ENCODE data around the gene EIPR1.

EIPR1 gene

DNA sequence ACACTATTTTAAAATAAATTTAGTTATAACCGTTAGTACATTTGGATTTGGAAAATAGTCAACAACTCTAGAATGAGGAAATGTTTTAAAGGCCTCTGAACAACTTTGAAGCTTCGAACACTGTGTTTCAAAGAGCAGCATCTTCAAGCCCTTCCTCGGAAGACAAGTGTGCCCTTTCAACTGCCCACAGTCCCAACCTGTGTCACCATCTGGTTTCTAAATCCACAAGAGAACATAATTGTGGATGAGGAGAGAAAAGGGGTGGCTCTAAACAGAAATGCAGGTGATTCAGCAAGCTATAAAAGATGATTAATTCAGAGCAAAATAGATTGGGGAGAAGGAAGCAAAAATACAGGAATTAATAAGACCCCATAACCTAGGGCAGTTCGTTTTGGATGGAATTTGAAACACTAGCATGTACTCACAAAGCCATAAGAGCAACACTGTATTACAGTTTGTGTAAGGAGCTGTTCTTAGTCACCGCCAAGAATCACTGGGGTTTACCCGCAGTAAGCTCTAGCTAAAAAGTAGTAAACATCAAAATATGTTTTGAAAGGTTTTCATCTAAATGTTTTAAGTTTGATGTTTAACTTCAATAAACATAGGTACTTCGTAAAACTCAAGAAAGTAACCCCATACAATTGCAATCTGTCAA, 160.7 kb downstream of the EIPR1 start:
- no peaks in the 10 kb centered on the region for H3K9me3 ChIP-seq (ENCODE audit: control insufficient read depth, low read length)
- H2AFZ ChIP-seq (ENCODE audit: low read depth, low read length): no peak overlapping the region
- no peak overlapping the region for H3K9ac ChIP-seq (ENCODE audit: low read length)
- H3K79me1 ChIP-seq (replicated peaks; ENCODE audit: low read length, poor library complexity, severe bottlenecking): peaks cover 18% of the 10 kb centered on the region
- H3K4me3 ChIP-seq (ENCODE audit: insufficient read depth in 1 of 2, low read depth in 1 of 2, low read length in 2 of 2): no peak overlapping the region
- H2BK120ac ChIP-seq (ENCODE audit: low read depth, low read length): no peak overlapping the region
- no peak overlapping the region for H4K8ac ChIP-seq (ENCODE audit: low read length)
- H3K23ac ChIP-seq (ENCODE audit: low read length in 2 of 2): no peak overlapping the region
- H2AK5ac ChIP-seq (ENCODE audit: low read length, severe bottlenecking): no peak overlapping the region
- no peak for DNase-seq
- peaks cover 0 to 4% of the 10 kb centered on the region in 2 experiments for H3K36me3 ChIP-seq (ENCODE audit: control insufficient read depth in 1 of 2, insufficient read depth in 2 of 2, low read depth in 1 of 2, low read length in 2 of 2)
- WGBS: 86% methylated on average over 6 of the region's 7 CpGs
- no peaks in the 10 kb centered on the region for H3K27me3 ChIP-seq (ENCODE audit: control insufficient read depth in 1 of 2, insufficient read depth in 1 of 2, low read length in 2 of 2)
- H2BK5ac ChIP-seq (ENCODE audit: low read depth, low read length, poor library complexity, severe bottlenecking): no peak overlapping the region
- no peak overlapping the region for H2BK12ac ChIP-seq (ENCODE audit: low read length in 2 of 2)
- no peak overlapping the region for H3K27ac ChIP-seq (ENCODE audit: low read length, poor library complexity, severe bottlenecking)
- H2BK15ac ChIP-seq (ENCODE audit: low read depth, poor library complexity, severe bottlenecking): no peak overlapping the region
- no peak overlapping the region for H3K4ac ChIP-seq (ENCODE audit: low read depth in 1 of 2, low read length in 2 of 2)
- no peak overlapping the region for H3K14ac ChIP-seq (ENCODE audit: low read length in 2 of 2)
- no peak overlapping the region for H4K91ac ChIP-seq (ENCODE audit: low read length)
- peaks cover 2% of the 10 kb centered on the region for H3K4me1 ChIP-seq (ENCODE audit: control insufficient read depth, insufficient read depth, low read depth, low read length)
- H3K18ac ChIP-seq (ENCODE audit: low read depth in 1 of 2, low read length in 2 of 2): no peak overlapping the region
- no peak overlapping the region for H3K4me2 ChIP-seq (ENCODE audit: low read length, poor library complexity, severe bottlenecking)

DNA sequence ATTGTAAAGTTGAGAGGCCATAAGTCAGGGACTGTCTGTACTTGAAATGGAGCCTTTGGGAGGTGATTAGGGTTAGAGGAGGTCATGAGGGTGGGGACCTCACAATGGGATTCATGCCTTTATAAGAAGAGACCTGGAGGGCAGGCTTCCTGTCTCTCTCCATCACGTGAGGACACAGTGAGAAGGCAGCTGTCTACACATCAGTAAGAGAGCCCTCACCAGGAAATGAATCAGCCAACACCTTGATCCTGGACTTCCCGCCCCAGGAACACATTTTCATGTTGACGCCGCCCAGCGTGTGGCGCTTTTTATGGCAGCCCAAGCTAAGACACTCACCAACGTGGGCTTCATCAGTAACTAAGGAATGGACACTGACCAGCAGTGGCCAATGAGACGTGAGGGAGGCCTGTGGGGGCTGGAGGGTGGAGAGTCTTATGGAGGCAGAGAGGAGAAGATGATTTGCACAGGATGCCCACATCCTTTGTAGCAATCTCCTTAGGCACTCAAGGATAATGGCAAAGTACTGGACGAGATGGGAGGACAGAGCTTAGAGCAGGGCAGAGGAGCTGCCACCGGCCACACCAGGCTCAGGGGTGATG, 162.7 kb downstream of the EIPR1 start:
- peaks cover 15% of the 10 kb centered on the region for H3K79me1 ChIP-seq (replicated peaks; ENCODE audit: low read length, poor library complexity, severe bottlenecking)
- H3K23ac ChIP-seq (ENCODE audit: low read length in 2 of 2): no peak overlapping the region
- H3K36me3 ChIP-seq (ENCODE audit: control insufficient read depth in 1 of 2, insufficient read depth in 2 of 2, low read depth in 1 of 2, low read length in 2 of 2): peaks cover 7 to 9% of the 10 kb centered on the region in 2 experiments
- DNase-seq: no peak
- H3K4me1 ChIP-seq (ENCODE audit: control insufficient read depth, insufficient read depth, low read depth, low read length): peaks cover 2% of the 10 kb centered on the region
- no peaks in the 10 kb centered on the region for H3K9me3 ChIP-seq (ENCODE audit: control insufficient read depth, low read length)
- H4K8ac ChIP-seq (ENCODE audit: low read length): no peak overlapping the region
- H2BK120ac ChIP-seq (ENCODE audit: low read depth, low read length): no peak overlapping the region
- H3K4ac ChIP-seq (ENCODE audit: low read depth in 1 of 2, low read length in 2 of 2): no peak overlapping the region
- H2AFZ ChIP-seq (ENCODE audit: low read depth, low read length): no peak overlapping the region
- H3K18ac ChIP-seq (ENCODE audit: low read depth in 1 of 2, low read length in 2 of 2): no peak overlapping the region
- no peak overlapping the region for H2BK5ac ChIP-seq (ENCODE audit: low read depth, low read length, poor library complexity, severe bottlenecking)
- no peak overlapping the region for H2BK15ac ChIP-seq (ENCODE audit: low read depth, poor library complexity, severe bottlenecking)
- no peak overlapping the region for H3K9ac ChIP-seq (ENCODE audit: low read length)
- no peak overlapping the region for H3K4me2 ChIP-seq (ENCODE audit: low read length, poor library complexity, severe bottlenecking)
- H4K91ac ChIP-seq (ENCODE audit: low read length): no peak overlapping the region
- no peak overlapping the region for H3K4me3 ChIP-seq (ENCODE audit: insufficient read depth in 1 of 2, low read depth in 1 of 2, low read length in 2 of 2)
- no peak overlapping the region for H2AK5ac ChIP-seq (ENCODE audit: low read length, severe bottlenecking)
- WGBS: 78% methylated on average over 10 of the region's 10 CpGs
- no peaks in the 10 kb centered on the region for H3K27me3 ChIP-seq (ENCODE audit: control insufficient read depth in 1 of 2, insufficient read depth in 1 of 2, low read length in 2 of 2)
- no peak overlapping the region for H2BK12ac ChIP-seq (ENCODE audit: low read length in 2 of 2)
- no peak overlapping the region for H3K27ac ChIP-seq (ENCODE audit: low read length, poor library complexity, severe bottlenecking)
- no peak overlapping the region for H3K14ac ChIP-seq (ENCODE audit: low read length in 2 of 2)

DNA sequence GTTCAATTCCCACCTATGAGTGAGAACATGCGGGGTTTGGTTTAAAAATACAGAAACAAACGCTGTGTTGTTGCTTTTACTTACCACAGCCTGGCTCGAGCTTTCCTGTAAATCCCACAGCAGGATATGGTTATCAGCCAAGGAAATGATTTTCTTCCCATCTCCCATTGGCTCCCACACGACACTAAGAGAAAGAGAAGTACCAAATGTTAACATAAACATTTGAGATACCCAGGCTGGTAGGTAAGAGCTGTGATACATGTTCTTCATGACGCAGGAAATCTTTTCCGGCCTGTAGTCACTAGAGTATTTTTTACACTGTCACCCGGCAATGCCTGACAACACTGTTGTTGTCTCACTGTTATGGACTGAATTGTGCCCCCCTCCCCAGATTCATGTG, 163.6 kb downstream of the EIPR1 start:
- Histone ChIP-seq H3K27ac (ENCODE audit: low read length, poor library complexity, severe bottlenecking) (no peak overlapping the region), H3K79me1 (replicated peaks; ENCODE audit: low read length, poor library complexity, severe bottlenecking) (peaks cover 15% of the 10 kb centered on the region), H3K9ac (ENCODE audit: low read length) (no peak overlapping the region), H2BK12ac (ENCODE audit: low read length in 2 of 2) (no peak overlapping the region), H3K18ac (ENCODE audit: low read depth in 1 of 2, low read length in 2 of 2) (no peak overlapping the region), H3K14ac (ENCODE audit: low read length in 2 of 2) (no peak overlapping the region), H4K8ac (ENCODE audit: low read length) (no peak overlapping the region), H2AFZ (ENCODE audit: low read depth, low read length) (no peak overlapping the region), H3K23ac (ENCODE audit: low read length in 2 of 2) (no peak overlapping the region), H2AK5ac (ENCODE audit: low read length, severe bottlenecking) (no peak overlapping the region), H4K91ac (ENCODE audit: low read length) (no peak overlapping the region), H3K36me3 (ENCODE audit: control insufficient read depth in 1 of 2, insufficient read depth in 2 of 2, low read depth in 1 of 2, low read length in 2 of 2) (peaks cover 7 to 12% of the 10 kb centered on the region in 2 experiments), H2BK120ac (ENCODE audit: low read depth, low read length) (no peak overlapping the region), H3K4me2 (ENCODE audit: low read length, poor library complexity, severe bottlenecking) (no peak overlapping the region), H3K4ac (ENCODE audit: low read depth in 1 of 2, low read length in 2 of 2) (no peak overlapping the region), H2BK5ac (ENCODE audit: low read depth, low read length, poor library complexity, severe bottlenecking) (no peak overlapping the region), H3K27me3 (ENCODE audit: control insufficient read depth in 1 of 2, insufficient read depth in 1 of 2, low read length in 2 of 2) (no peaks in the 10 kb centered on the region), H3K9me3 (ENCODE audit: control insufficient read depth, low read length) (no peaks in the 10 kb centered on the region), H3K4me3 (ENCODE audit: insufficient read depth in 1 of 2, low read depth in 1 of 2, low read length in 2 of 2) (no peak overlapping the region), H3K4me1 (ENCODE audit: control insufficient read depth, insufficient read depth, low read depth, low read length) (peaks cover 2% of the 10 kb centered on the region), H2BK15ac (ENCODE audit: low read depth, poor library complexity, severe bottlenecking) (no peak overlapping the region)
- no peak for DNase-seq
- 99% methylated on average over 7 of the region's 7 CpGs for WGBS

DNA sequence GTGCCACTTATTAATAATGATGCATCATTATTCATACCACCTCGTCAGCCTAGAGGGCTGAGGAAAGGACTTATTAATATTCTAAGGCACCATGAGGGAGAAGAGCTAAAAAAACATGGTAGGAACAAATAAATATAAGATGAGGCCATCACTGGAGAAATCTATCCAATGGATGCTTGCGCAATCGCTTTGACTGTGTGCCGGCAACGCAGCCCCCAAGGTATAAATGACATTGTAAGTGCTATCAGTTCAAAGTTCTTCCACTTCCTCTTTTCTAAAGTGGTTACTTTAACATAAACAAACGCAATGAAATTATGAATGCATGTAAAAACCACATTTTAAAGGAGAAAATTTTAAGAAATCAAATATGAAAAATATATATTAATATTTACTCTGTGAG, 164.6 kb downstream of the EIPR1 start:
- no peak overlapping the region for H2BK120ac ChIP-seq (ENCODE audit: low read depth, low read length)
- no peak overlapping the region for H3K9ac ChIP-seq (ENCODE audit: low read length)
- no peaks in the 10 kb centered on the region for H3K9me3 ChIP-seq (ENCODE audit: control insufficient read depth, low read length)
- H3K4me3 ChIP-seq (ENCODE audit: insufficient read depth in 1 of 2, low read depth in 1 of 2, low read length in 2 of 2): no peak overlapping the region
- H3K4me1 ChIP-seq (ENCODE audit: control insufficient read depth, insufficient read depth, low read depth, low read length): peaks cover 2% of the 10 kb centered on the region
- no peak overlapping the region for H3K4me2 ChIP-seq (ENCODE audit: low read length, poor library complexity, severe bottlenecking)
- no peak overlapping the region for H2BK15ac ChIP-seq (ENCODE audit: low read depth, poor library complexity, severe bottlenecking)
- H2AFZ ChIP-seq (ENCODE audit: low read depth, low read length): no peak overlapping the region
- no peak overlapping the region for H2AK5ac ChIP-seq (ENCODE audit: low read length, severe bottlenecking)
- H3K27me3 ChIP-seq (ENCODE audit: control insufficient read depth in 1 of 2, insufficient read depth in 1 of 2, low read length in 2 of 2): no peaks in the 10 kb centered on the region
- no peak for DNase-seq
- H3K36me3 ChIP-seq (ENCODE audit: control insufficient read depth in 1 of 2, insufficient read depth in 2 of 2, low read depth in 1 of 2, low read length in 2 of 2): peaks cover 7 to 18% of the 10 kb centered on the region in 2 experiments
- H3K79me1 ChIP-seq (replicated peaks; ENCODE audit: low read length, poor library complexity, severe bottlenecking): peaks cover 19% of the 10 kb centered on the region
- 100% methylated on average over 5 of the region's 6 CpGs for WGBS
- no peak overlapping the region for H3K4ac ChIP-seq (ENCODE audit: low read depth in 1 of 2, low read length in 2 of 2)
- no peak overlapping the region for H4K8ac ChIP-seq (ENCODE audit: low read length)
- H3K27ac ChIP-seq (ENCODE audit: low read length, poor library complexity, severe bottlenecking): no peak overlapping the region
- H2BK5ac ChIP-seq (ENCODE audit: low read depth, low read length, poor library complexity, severe bottlenecking): no peak overlapping the region
- no peak overlapping the region for H3K14ac ChIP-seq (ENCODE audit: low read length in 2 of 2)
- no peak overlapping the region for H3K18ac ChIP-seq (ENCODE audit: low read depth in 1 of 2, low read length in 2 of 2)
- H4K91ac ChIP-seq (ENCODE audit: low read length): no peak overlapping the region
- no peak overlapping the region for H2BK12ac ChIP-seq (ENCODE audit: low read length in 2 of 2)
- H3K23ac ChIP-seq (ENCODE audit: low read length in 2 of 2): no peak overlapping the region
